HepG2 (cell line): ENCODE data around the gene CSTB.

Source experiments
- CBX1 ChIP-seq: IDR thresholded peaks from one replicate; pipeline ENCODE4 v1.6.1; 2016; ENCODE audit warnings: antibody characterized with exemption, low read depth
- FOXP1 ChIP-seq, 2 experiments: fragments of 450-650 bp in 1 of 2; IDR thresholded peaks; 2 replicates each; pipeline ENCODE4 v1.6.1; 2017 to 2018; ENCODE audit warnings: antibody characterized with exemption in 1 of 2
- NFIC ChIP-seq: IDR thresholded peaks from 2 replicates; pipeline ENCODE4 v1.6.1; 2012; ENCODE audit warnings: mild to moderate bottlenecking, low read length, inconsistent platforms
- NR2C2 ChIP-seq: sonication (generic); formaldehyde crosslinking; IDR thresholded peaks from 2 replicates; pipeline ENCODE4 v1.4.0; 2020; ENCODE audit warnings: missing genetic modification reagents, mild to moderate bottlenecking, moderate library complexity, borderline replicate concordance
- RFX5 ChIP-seq: IDR thresholded peaks from 2 replicates; pipeline ENCODE4 v1.6.1; 2011; ENCODE audit warnings: low read depth, low read length, improper control_type of control experiment
- ZNF274 ChIP-seq: sonication (generic); formaldehyde crosslinking; IDR thresholded peaks from 2 replicates; pipeline ENCODE4 v1.5.1; 2020; ENCODE audit warnings: mild to moderate bottlenecking, missing genetic modification reagents
- ZNF431 ChIP-seq: sonication (generic); formaldehyde crosslinking; IDR thresholded peaks from 2 replicates; pipeline ENCODE4 v1.9.0; 2022; ENCODE audit warnings: missing genetic modification reagents, low read depth, mild to moderate bottlenecking, borderline replicate concordance
- ZNF567 ChIP-seq: sonication (generic); formaldehyde crosslinking; IDR thresholded peaks from 2 replicates; pipeline ENCODE4 v1.8.1; 2023; ENCODE audit warnings: mild to moderate bottlenecking, missing genetic modification reagents, borderline replicate concordance
- TF ChIP-seq, protein P1 (sequence below): fragments of 450-650 bp; IDR thresholded peaks from 2 replicates; pipeline ENCODE4 v1.6.1; 2016
- TF ChIP-seq, protein P2 (sequence below): sonication (generic); formaldehyde crosslinking; IDR thresholded peaks from 2 replicates; pipeline ENCODE4 v1.5.0; 2020; ENCODE audit warnings: mild to moderate bottlenecking, missing genetic modification reagents, moderate library complexity

DNA sequence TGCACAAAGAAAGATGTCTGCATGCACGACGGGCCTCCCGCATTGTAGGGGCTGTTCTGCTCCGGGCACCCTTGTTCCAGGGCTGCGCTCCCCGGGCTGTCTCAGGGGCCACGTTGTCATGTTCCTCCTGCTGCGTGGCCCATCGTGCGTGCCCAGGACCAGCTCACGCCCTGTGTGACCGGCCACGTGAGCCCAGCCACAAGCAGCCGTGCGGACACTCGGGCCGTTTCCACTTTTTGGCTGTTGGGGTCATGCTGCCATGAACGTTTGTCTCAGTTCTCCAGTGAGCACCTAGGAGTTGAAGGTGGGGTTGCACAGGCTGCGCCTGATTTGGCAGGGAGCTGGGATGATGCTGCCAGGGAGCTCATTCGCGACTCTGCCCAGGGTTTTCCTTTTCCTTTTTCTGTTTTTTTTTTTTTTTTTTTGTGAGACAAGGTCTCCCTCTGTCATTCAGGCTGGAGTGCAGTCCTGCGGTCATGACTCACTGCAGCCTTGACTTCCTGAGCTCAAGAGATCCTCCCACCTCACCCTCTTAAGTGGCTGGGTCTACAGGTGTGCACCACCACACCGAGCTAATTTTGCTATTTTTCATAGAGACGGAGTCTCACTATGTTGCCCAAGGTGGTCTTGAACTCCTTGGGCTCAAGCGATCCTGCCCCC, 39.8 kb downstream of the CSTB start:
- TF ChIP-seq ZNF274 (CRISPR knock-in tag) (no peak), FOXP1 (IDR thresholded peaks at IDR 0.05) (no peak), FOXP1 (CRISPR knock-in tag; IDR thresholded peaks at IDR 0.05) (no peak), NFIC (no peak), RFX5 (no peak), ZNF567 (CRISPR knock-in tag) (no peak), CBX1 (no peak), ZNF431 (CRISPR knock-in tag) (no peak), NR2C2 (CRISPR knock-in tag) (no peak)
- TF ChIP-seq, protein P1, sequence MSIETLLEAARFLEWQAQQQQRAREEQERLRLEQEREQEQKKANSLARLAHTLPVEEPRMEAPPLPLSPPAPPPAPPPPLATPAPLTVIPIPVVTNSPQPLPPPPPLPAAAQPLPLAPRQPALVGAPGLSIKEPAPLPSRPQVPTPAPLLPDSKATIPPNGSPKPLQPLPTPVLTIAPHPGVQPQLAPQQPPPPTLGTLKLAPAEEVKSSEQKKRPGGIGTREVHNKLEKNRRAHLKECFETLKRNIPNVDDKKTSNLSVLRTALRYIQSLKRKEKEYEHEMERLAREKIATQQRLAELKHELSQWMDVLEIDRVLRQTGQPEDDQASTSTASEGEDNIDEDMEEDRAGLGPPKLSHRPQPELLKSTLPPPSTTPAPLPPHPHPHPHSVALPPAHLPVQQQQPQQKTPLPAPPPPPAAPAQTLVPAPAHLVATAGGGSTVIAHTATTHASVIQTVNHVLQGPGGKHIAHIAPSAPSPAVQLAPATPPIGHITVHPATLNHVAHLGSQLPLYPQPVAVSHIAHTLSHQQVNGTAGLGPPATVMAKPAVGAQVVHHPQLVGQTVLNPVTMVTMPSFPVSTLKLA: no peak
- TF ChIP-seq, protein P2, sequence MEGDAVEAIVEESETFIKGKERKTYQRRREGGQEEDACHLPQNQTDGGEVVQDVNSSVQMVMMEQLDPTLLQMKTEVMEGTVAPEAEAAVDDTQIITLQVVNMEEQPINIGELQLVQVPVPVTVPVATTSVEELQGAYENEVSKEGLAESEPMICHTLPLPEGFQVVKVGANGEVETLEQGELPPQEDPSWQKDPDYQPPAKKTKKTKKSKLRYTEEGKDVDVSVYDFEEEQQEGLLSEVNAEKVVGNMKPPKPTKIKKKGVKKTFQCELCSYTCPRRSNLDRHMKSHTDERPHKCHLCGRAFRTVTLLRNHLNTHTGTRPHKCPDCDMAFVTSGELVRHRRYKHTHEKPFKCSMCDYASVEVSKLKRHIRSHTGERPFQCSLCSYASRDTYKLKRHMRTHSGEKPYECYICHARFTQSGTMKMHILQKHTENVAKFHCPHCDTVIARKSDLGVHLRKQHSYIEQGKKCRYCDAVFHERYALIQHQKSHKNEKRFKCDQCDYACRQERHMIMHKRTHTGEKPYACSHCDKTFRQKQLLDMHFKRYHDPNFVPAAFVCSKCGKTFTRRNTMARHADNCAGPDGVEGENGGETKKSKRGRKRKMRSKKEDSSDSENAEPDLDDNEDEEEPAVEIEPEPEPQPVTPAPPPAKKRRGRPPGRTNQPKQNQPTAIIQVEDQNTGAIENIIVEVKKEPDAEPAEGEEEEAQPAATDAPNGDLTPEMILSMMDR: no peak
